Tibial nerve (tissue), 4 donors: ENCODE data around the gene PLA2R1. TPM values are rescaled to one million over a fixed set of nuclear protein-coding genes. Genes with fewer than 3 reads are reported as not detected.

Experiments
- DNase-seq, 2 donors: peaks; one replicate each; pipeline ENCODE4 v3.0.0-alpha.2; 2019; ENCODE audit warnings: low spot score in 2 of 2
- H3K27ac ChIP-seq, 4 donors: fragments of 200-600 bp; sonication (generic) in 3 of 4; one replicate each; pipeline ENCODE4 v1.5.1; 2017 to 2019; ENCODE audit warnings: mild to moderate bottlenecking in 1 of 4
- H3K27me3 ChIP-seq, 2 donors: fragments of 200-600 bp; sonication (generic) in 1 of 2; one replicate each; pipeline versions ENCODE4 v1.5.1 to v1.6.0; 2017 to 2019
- H3K36me3 ChIP-seq, 3 donors: fragments of 200-600 bp; sonication (generic); one replicate each; pipeline ENCODE4 v1.5.1; 2018 to 2019
- H3K4me1 ChIP-seq, 4 donors: fragments of 200-600 bp; sonication (generic) in 3 of 4; one replicate each; pipeline ENCODE4 v1.5.1; 2017 to 2019
- H3K4me3 ChIP-seq, 4 donors: fragments of 200-600 bp; sonication (generic) in 3 of 4; one replicate each; pipeline ENCODE4 v1.5.1; 2017 to 2019; ENCODE audit warnings: mild to moderate bottlenecking in 1 of 4, moderate library complexity in 1 of 4
- H3K9me3 ChIP-seq, 4 donors: fragments of 200-600 bp; sonication (generic) in 3 of 4; one replicate each; pipeline ENCODE4 v1.5.1; 2017 to 2019
- EP300 ChIP-seq, 2 donors: sonication (generic); formaldehyde crosslinking; IDR thresholded peaks; one replicate each; pipeline ENCODE4 v1.6.1; 2017; ENCODE audit warnings: antibody characterized with exemption in 2 of 2, mild to moderate bottlenecking in 1 of 2
- POLR2A ChIP-seq, 2 donors: fragments of 450-650 bp; IDR thresholded peaks; one replicate each; pipeline ENCODE4 v1.6.1; 2017; ENCODE audit warnings: antibody characterized with exemption in 2 of 2, mild to moderate bottlenecking in 2 of 2, moderate library complexity in 2 of 2
- WGBS, 2 donors: methylation state at CpG; one replicate each; pipeline ENCODE4 v1.1.5; 2018; 5-methylcytosine and 5-hydroxymethylcytosine counted together
- total RNA-seq, 4 donors: library from RNA; depleted of rRNA; stranded (reverse); fragments of >200 nt; gene quantifications; one replicate each; pipeline ENCODE4 v1.1.0, GENCODE V29; 2016
- TF ChIP-seq, protein P1 (sequence below), 5 experiments: fragments of 200-600 bp in 3 of 5; fragments of 450-650 bp in 2 of 5; sonication (generic) in 3 of 5; IDR thresholded peaks; one replicate each; pipeline ENCODE4 v1.5.1; 2016 to 2019; ENCODE audit warnings: antibody characterized with exemption in 5 of 5, mild to moderate bottlenecking in 3 of 5, moderate library complexity in 2 of 5

Gene PLA2R1
- total RNA-seq, 4 donors from 2014 or later, result 11.1 to 22.7 (median 18.6) TPM

DNA sequence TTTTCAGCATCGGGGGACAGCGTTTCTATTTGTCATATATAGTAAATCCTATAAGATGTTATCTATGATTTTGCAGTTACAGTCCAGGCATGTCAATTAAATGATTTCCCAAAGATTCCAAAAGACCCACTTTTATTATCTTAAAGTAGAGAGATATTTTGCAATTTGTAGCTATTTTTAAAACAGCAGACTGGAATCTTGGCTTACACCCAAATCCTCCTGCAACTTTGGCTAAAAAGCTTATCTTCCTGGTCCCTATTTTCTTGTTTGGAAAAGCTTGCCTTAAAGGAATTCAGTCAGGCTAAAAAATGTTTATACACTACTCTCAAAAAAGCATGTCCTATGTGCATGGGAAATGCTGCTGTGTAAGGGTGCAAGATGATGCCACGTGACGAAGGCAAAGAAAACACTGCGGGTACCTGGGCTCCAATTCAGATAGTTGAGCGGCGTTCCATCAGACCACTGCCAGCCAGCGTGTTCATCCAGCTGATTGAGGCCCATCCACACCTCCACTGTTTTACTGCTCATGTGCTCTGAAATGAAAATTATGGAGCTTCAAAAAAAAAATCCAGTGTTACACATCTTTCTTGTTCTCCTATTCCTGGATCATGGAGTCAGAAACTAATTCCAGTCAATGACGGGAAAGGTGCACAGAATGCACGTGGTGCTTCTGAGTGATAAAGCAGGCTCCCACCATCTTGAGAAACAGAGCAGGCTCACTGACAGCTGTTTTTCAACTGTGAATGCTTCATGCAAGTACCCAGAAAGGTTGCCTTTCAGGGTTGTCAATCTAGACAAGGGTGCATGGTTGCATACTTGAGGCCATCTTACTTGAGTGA is 33.8 kb downstream of the PLA2R1 start:
- no peak overlapping the region for H3K4me3 ChIP-seq
- TF ChIP-seq, protein P1, sequence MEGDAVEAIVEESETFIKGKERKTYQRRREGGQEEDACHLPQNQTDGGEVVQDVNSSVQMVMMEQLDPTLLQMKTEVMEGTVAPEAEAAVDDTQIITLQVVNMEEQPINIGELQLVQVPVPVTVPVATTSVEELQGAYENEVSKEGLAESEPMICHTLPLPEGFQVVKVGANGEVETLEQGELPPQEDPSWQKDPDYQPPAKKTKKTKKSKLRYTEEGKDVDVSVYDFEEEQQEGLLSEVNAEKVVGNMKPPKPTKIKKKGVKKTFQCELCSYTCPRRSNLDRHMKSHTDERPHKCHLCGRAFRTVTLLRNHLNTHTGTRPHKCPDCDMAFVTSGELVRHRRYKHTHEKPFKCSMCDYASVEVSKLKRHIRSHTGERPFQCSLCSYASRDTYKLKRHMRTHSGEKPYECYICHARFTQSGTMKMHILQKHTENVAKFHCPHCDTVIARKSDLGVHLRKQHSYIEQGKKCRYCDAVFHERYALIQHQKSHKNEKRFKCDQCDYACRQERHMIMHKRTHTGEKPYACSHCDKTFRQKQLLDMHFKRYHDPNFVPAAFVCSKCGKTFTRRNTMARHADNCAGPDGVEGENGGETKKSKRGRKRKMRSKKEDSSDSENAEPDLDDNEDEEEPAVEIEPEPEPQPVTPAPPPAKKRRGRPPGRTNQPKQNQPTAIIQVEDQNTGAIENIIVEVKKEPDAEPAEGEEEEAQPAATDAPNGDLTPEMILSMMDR (IDR thresholded peaks at IDR 0.05), result no peak
- no peak for TF ChIP-seq EP300 (IDR thresholded peaks at IDR 0.05)
- TF ChIP-seq POLR2A (IDR thresholded peaks at IDR 0.05), result no peak
- H3K4me1 ChIP-seq, result peaks cover 0 to 16% (median 0%) of the 10 kb centered on the region in 4 donors
- H3K36me3 ChIP-seq, result peaks cover 0 to 3% (median 0%) of the 10 kb centered on the region in 3 donors
- DNase-seq, result no peak
- no peaks in the 10 kb centered on the region for H3K9me3 ChIP-seq
- WGBS, 2 donors, result 66 to 71% methylated on average over 10 of the region's 10 CpGs
- no peaks in the 10 kb centered on the region for H3K27me3 ChIP-seq
- H3K27ac ChIP-seq, result no peak overlapping the region

DNA sequence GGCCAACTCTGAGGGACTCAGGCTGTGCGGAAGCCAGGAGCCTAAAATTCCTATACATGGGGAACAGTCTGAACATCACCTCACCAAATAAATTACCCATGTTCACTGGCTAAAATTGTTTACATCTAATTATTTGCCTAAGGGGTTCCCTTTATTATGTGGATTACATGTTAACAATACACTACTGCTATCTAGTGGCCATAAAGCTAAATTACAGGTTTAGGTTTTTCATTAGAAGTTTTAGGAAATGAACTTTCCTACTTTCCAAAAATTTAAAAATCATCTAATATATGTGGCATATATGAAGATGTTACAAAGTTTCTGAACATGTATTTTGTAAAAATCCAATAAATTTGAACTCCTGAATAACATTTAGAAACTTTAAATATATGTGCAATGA is 40.3 kb downstream of the PLA2R1 start:
- Histone ChIP-seq H3K36me3 (peaks cover 0 to 43% (median 0%) of the 10 kb centered on the region in 3 donors), H3K4me3 (no peak overlapping the region), H3K27me3 (no peaks in the 10 kb centered on the region), H3K4me1 (no peaks in the 10 kb centered on the region), H3K9me3 (peaks cover 0 to 16% (median 4%) of the 10 kb centered on the region in 4 donors), H3K27ac (no peak overlapping the region)
- no peak for DNase-seq
- TF ChIP-seq EP300 (IDR thresholded peaks at IDR 0.05) (no peak), POLR2A (IDR thresholded peaks at IDR 0.05) (no peak)
- TF ChIP-seq, protein P1 (IDR thresholded peaks at IDR 0.05), result no peak
- 91 to 97% methylated on average over 1 of the region's 1 CpG for WGBS, 2 donors

GRCh38 chr2:160019374-160020090 is 42.9 kb downstream of the PLA2R1 start:
- 89 to 97% methylated on average over 2 of the region's 2 CpGs for WGBS, 2 donors
- H3K27me3 ChIP-seq, result no peaks in the 10 kb centered on the region
- TF ChIP-seq EP300 (IDR thresholded peaks at IDR 0.05) (no peak), POLR2A (IDR thresholded peaks at IDR 0.05) (no peak)
- TF ChIP-seq, protein P1 (IDR thresholded peaks at IDR 0.05), result no peak
- DNase-seq, result no peak
- peaks cover 0 to 16% (median 4%) of the 10 kb centered on the region in 4 donors for H3K9me3 ChIP-seq
- H3K4me1 ChIP-seq, result no peaks in the 10 kb centered on the region
- peaks cover 0 to 43% (median 0%) of the 10 kb centered on the region in 3 donors for H3K36me3 ChIP-seq
- no peak overlapping the region for H3K4me3 ChIP-seq
- no peak overlapping the region for H3K27ac ChIP-seq

GRCh38 chr2:160015746-160016145 is 46.7 kb downstream of the PLA2R1 start:
- TF ChIP-seq, protein P1 (IDR thresholded peaks at IDR 0.05), result no peak
- no peak for TF ChIP-seq POLR2A (IDR thresholded peaks at IDR 0.05)
- TF ChIP-seq EP300 (IDR thresholded peaks at IDR 0.05), result no peak
- no peak overlapping the region for H3K27ac ChIP-seq
- H3K4me1 ChIP-seq, result no peaks in the 10 kb centered on the region
- no peak overlapping the region for H3K4me3 ChIP-seq
- H3K9me3 ChIP-seq, result no peaks in the 10 kb centered on the region
- H3K27me3 ChIP-seq, result no peaks in the 10 kb centered on the region
- peaks cover 0 to 31% (median 0%) of the 10 kb centered on the region in 3 donors for H3K36me3 ChIP-seq
- no peak for DNase-seq
- 76 to 87% methylated on average over 6 of the region's 6 CpGs for WGBS, 2 donors

DNA sequence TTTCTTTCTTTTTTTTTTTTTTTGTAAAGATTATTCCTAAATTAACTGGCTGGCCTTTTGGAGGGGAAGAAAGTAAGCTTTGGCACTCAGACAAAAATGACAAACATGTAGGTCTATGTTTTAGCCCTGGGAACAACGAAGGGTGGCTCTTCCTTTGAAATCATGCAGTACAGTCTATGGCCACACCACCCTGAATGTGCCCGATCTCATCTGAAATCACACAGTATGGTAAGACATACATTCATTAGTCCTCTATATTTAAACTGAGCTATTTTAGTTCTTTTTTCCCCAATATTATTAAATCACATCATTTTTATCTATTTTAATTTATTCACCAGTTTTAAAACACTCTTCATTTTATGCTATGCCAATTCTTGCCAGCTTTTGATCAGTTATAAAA is 48.2 kb downstream of the PLA2R1 start:
- no peak overlapping the region for H3K4me3 ChIP-seq
- H3K36me3 ChIP-seq, result peaks cover 0 to 29% (median 0%) of the 10 kb centered on the region in 3 donors
- WGBS, 2 donors, result 19 to 53% methylated on average over 2 of the region's 2 CpGs

More for the DNA sequence above, 48.2 kb downstream of the PLA2R1 start:
- TF ChIP-seq EP300 (IDR thresholded peaks at IDR 0.05) (no peak), POLR2A (IDR thresholded peaks at IDR 0.05) (no peak)
- TF ChIP-seq, protein P1 (IDR thresholded peaks at IDR 0.05), result no peak
- Histone ChIP-seq H3K27ac (no peak overlapping the region), H3K4me1 (no peaks in the 10 kb centered on the region), H3K27me3 (no peaks in the 10 kb centered on the region), H3K9me3 (peaks cover 0 to 2% (median 0%) of the 10 kb centered on the region in 4 donors)
- no peak for DNase-seq
